ENCODE measurements around the gene RPL36. TPM values are rescaled to one million over a fixed set of nuclear protein-coding genes. Genes with fewer than 3 reads are reported as not detected.

Gene RPL36
- total RNA-seq, 2 donors from 2014 or later, result 844 to 976 TPM

DNA sequence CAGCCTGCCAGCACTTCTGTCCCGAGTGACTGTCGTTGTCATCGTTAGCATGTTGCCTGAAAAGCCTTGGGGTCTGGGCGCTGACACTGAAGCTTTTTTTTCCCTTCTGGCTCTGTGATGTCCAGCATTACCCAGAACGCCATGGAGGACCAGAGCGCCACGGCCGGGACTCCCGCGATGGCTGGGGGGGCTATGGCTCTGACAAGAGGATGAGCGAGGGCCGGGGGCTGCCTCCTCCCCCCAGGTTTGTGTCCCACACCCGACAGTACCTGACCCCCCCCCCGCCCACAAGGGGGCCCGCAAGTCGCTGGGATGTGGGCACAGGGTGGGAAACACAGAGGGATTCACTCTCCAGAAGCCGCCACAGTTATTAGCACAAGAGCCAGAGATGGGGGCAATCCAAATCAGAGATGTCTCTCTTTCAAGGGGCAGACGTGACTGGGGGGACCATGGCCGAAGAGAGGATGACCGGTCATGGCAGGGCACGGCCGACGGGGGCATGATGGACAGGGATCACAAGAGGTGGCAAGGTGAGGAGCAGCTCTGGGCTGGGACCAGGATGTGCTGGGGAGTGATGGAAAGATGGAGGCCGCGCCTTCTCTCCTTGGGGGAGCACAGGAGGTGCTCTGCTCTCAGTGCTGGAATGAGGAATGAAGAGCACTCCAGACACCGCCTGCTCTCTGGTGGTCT, 23.0 kb upstream of the RPL36 start:
- Histone ChIP-seq H3K4me3 (no peak overlapping the region), H3K9me3 (no peaks in the 10 kb centered on the region), H3K9ac (ENCODE audit: low read depth in 2 of 2, low read length in 2 of 2) (no peak overlapping the region), H3K27ac (no peak overlapping the region), H3K27me3 (no peaks in the 10 kb centered on the region), H3K36me3 (peaks cover 30% of the 10 kb centered on the region), H3K4me1 (no peaks in the 10 kb centered on the region)
- intact Hi-C loops (cut with DNase I), result no loop called here
- no peak for DNase-seq
- TF ChIP-seq, protein P1, sequence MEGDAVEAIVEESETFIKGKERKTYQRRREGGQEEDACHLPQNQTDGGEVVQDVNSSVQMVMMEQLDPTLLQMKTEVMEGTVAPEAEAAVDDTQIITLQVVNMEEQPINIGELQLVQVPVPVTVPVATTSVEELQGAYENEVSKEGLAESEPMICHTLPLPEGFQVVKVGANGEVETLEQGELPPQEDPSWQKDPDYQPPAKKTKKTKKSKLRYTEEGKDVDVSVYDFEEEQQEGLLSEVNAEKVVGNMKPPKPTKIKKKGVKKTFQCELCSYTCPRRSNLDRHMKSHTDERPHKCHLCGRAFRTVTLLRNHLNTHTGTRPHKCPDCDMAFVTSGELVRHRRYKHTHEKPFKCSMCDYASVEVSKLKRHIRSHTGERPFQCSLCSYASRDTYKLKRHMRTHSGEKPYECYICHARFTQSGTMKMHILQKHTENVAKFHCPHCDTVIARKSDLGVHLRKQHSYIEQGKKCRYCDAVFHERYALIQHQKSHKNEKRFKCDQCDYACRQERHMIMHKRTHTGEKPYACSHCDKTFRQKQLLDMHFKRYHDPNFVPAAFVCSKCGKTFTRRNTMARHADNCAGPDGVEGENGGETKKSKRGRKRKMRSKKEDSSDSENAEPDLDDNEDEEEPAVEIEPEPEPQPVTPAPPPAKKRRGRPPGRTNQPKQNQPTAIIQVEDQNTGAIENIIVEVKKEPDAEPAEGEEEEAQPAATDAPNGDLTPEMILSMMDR (IDR thresholded peaks at IDR 0.05), result no peak

DNA sequence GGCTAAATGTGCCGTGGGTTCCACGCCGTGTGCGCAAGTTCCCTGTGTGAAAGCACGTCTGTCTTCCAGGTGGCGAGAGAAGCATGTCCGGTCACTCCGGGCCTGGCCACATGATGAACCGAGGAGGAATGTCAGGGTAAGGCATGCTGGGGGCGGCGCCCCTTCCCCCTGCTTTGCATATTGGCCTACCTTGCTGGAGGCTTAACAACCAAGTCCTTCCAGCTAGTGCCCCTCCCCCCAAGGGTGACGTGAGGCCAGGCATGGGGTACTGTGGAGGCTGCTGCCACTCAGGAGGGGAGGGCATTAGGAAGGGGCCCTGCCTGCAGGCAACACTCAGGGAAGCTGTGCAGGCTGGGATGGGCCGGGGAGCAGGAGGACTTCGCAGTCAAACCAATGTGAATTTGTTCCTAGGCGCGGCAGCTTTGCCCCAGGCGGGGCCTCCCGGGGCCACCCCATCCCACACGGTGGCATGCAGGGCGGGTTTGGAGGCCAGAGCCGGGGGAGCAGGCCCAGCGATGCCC, 22.3 kb upstream of the RPL36 start:
- Histone ChIP-seq H3K36me3 (peaks cover 30% of the 10 kb centered on the region), H3K27me3 (no peaks in the 10 kb centered on the region), H3K9me3 (no peaks in the 10 kb centered on the region), H3K9ac (ENCODE audit: low read depth in 2 of 2, low read length in 2 of 2) (no peak overlapping the region), H3K27ac (no peak overlapping the region), H3K4me1 (no peaks in the 10 kb centered on the region), H3K4me3 (no peak overlapping the region)
- intact Hi-C loops (cut with DNase I), result no loop called here
- TF ChIP-seq, protein P1 (IDR thresholded peaks at IDR 0.05), result no peak
- DNase-seq, result no peak

DNA sequence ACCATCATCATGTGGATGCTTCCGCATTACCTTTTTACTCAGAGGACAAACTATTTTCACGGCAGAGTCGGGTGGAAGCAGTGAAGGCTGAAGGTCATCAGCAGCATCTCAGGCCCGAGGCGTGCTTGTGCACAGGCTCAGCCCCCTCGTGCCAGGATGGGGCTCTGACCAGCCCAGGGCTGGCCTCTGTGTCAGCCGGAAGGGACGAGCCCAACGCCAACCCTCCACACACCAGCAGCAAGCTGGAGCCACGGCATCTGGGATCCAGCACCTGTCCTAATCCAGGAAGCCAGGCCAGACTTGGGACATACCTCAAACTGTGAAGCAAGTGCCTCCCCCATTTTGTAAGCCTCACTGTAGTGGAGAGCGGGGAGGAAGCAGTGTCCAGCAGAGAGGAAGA, 20.9 kb upstream of the RPL36 start:
- Histone ChIP-seq H3K9me3 (no peaks in the 10 kb centered on the region), H3K4me1 (no peaks in the 10 kb centered on the region), H3K27me3 (no peaks in the 10 kb centered on the region), H3K27ac (no peak overlapping the region), H3K4me3 (no peak overlapping the region), H3K9ac (ENCODE audit: low read depth in 2 of 2, low read length in 2 of 2) (no peak overlapping the region), H3K36me3 (peaks cover 17% of the 10 kb centered on the region)
- intact Hi-C loops (cut with DNase I), result no loop called here
- no peak for DNase-seq
- TF ChIP-seq, protein P1 (IDR thresholded peaks at IDR 0.05), result no peak

DNA sequence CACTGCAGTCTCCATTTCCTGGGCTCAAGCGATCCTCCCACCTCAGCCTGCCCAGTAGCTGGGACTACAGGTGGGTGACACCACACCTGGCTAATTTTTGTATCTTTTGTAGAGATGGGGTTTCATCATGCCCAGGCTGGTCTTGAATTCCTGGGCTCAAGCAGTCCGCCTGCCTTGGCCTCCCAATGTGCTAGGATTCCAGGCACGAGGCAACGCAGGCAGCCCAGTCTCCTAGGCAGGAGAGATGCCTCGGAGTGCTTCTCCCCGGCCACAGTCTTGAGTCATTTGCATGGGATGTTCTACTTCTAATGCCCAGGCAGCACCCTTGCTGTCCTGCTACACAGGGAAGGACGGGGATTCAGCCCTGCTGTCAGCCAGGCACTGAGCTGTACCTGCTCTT, 18.5 kb upstream of the RPL36 start:
- intact Hi-C loops (cut with DNase I), result no loop called here
- TF ChIP-seq, protein P1 (IDR thresholded peaks at IDR 0.05), result no peak
- Histone ChIP-seq H3K9me3 (no peaks in the 10 kb centered on the region), H3K27me3 (no peaks in the 10 kb centered on the region), H3K9ac (ENCODE audit: low read depth in 2 of 2, low read length in 2 of 2) (no peak overlapping the region), H3K36me3 (peaks cover 12% of the 10 kb centered on the region), H3K4me1 (no peaks in the 10 kb centered on the region), H3K27ac (no peak overlapping the region), H3K4me3 (no peak overlapping the region)
- DNase-seq, result no peak

DNA sequence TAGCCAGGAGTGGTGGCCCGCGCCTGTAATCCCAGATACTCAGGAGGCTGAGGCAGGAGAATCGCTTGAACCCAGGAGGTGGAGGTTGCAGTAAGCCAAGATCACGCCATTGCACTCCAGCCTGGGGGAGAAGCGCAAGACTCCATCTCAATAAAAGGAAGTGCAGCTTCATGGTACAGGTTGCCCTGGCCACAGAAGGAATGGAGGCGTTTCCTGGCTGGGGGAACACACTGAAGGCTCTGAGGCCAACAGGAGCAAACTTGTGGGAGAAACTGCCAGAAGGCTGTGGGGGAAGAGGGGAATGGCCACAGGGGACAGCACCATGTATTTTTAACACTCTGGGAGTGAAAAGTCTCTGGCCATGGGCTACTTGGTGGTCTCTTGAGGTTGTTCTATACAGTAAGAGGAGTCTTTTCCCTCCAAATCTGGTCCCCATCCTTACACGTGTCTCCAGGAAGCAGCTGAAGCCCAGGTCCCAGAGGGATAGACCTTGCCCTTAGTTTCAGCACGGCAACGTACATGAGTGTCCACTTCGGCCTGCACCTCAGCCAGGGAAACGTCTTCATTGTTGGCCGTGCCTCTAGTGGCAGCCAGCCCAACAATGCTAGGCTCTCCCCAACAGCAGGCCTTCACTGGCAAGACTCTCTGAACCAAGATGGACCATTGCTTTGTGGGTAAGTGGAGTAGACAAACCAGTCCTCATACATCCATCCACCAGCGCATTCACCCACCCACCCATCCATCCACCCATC, 17.2 kb upstream of the RPL36 start:
- Histone ChIP-seq H3K36me3 (peaks cover 1% of the 10 kb centered on the region), H3K9me3 (no peaks in the 10 kb centered on the region), H3K27me3 (no peaks in the 10 kb centered on the region), H3K4me3 (no peak overlapping the region), H3K4me1 (no peaks in the 10 kb centered on the region), H3K27ac (no peak overlapping the region), H3K9ac (ENCODE audit: low read depth in 2 of 2, low read length in 2 of 2) (no peak overlapping the region)
- no peak for DNase-seq
- intact Hi-C loops (cut with DNase I), result no loop called here
- TF ChIP-seq, protein P1 (IDR thresholded peaks at IDR 0.05), result no peak
